GM12878 (cell line): ENCODE results near the gene MRPL49.

Source experiments
- TAF1 ChIP-seq: IDR thresholded peaks from 2 replicates; pipeline ENCODE4 v1.6.1; 2011; ENCODE audit warnings: mild to moderate bottlenecking, low read depth, low read length, borderline replicate concordance
- ZNF274 ChIP-seq: IDR thresholded peaks from one replicate; pipeline ENCODE4 v1.8.0; 2011; ENCODE audit not compliant: insufficient read length, insufficient read depth
- TF ChIP-seq, protein P1 (sequence below): fragments of 450-650 bp; IDR thresholded peaks from 2 replicates; pipeline ENCODE4 v1.6.1; 2018; ENCODE audit warnings: borderline replicate concordance, mild to moderate bottlenecking; ENCODE audit not compliant: partially characterized antibody

DNA sequence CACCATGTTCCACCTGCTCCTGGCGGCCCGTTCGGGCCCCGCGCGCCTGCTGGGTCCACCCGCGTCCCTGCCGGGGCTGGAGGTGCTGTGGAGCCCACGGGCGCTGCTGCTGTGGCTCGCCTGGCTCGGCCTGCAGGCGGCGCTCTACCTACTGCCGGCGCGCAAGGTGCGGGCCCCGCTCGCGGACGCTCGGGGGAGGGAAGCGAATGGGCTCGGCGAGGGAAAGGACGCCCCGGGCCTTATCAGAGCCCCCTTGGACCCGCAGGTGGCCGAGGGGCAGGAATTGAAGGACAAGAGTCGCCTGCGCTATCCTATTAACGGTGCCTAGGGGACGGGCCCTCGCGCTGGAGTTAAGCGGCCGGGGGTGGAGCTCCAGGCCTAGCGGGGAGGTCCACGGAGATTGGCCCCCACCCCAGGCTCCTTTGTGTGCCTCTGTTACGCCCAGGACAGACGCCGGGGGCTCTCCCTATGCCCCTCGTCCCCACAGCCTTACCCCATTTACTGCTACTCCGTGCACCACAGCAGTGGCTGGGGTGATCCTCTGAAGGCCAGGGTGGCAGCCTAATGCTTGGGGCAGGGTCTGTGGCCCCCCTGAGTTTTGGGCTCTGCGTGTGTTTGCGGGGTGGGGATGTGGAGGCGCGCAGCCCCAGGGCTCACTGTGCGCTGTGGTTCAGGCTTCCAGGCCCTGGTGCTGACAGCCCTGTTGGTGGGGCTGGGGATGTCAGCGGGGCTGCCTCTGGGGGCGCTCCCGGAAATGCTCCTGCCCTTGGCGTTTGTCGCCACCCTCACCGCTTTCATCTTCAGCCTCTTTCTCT, 9.4 kb upstream of the MRPL49 start:
- TF ChIP-seq ZNF274 (no peak), TAF1 (no peak)
- TF ChIP-seq, protein P1, sequence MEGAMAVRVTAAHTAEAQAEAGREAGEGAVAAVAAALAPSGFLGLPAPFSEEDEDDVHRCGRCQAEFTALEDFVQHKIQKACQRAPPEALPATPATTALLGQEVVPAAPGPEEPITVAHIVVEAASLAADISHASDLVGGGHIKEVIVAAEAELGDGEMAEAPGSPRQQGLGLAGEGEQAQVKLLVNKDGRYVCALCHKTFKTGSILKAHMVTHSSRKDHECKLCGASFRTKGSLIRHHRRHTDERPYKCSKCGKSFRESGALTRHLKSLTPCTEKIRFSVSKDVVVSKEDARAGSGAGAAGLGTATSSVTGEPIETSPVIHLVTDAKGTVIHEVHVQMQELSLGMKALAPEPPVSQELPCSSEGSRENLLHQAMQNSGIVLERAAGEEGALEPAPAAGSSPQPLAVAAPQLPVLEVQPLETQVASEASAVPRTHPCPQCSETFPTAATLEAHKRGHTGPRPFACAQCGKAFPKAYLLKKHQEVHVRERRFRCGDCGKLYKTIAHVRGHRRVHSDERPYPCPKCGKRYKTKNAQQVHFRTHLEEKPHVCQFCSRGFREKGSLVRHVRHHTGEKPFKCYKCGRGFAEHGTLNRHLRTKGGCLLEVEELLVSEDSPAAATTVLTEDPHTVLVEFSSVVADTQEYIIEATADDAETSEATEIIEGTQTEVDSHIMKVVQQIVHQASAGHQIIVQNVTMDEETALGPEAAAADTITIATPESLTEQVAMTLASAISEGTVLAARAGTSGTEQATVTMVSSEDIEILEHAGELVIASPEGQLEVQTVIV = no peak
